Stimulated activated CD4-positive, alpha-beta T cell treated with anti-CD3 and anti-CD28 coated beads, TNF-alpha, amount 100 ng/mL, for 1 hour (primary cell): ENCODE data around the gene ULK4.

Experiments used
- DNase-seq, 3 donors: peaks; one replicate each; pipeline ENCODE4 v3.0.0-alpha.2; 2020; ENCODE audit warnings: low read depth in 3 of 3, low spot score in 1 of 3

The ULK4 gene

DNA sequence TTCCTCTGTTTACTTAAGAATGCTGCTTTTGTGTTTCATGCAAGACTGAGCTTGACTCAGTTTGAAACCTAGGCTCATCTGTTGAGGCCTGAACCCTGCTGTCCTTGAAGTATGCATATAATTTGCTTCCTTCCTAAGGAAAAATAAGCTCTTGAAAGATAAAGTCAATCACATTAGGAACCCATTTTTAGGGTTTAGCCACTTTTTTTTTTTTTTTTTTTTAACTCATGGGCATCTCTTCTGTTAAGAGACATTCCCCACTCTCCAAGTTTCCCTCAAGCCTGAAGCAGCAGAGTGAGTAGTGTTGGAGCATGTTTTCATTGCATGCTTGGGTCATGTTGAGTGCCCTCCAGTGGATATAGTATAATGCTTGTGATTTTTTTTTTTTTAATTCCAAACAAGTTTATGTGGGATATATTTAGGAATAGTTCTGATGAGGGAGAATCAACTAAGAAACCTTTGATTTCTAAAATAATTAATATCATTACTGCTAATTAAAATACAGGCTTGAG, 759.0 kb downstream of the ULK4 start:
- no peak for DNase-seq

DNA sequence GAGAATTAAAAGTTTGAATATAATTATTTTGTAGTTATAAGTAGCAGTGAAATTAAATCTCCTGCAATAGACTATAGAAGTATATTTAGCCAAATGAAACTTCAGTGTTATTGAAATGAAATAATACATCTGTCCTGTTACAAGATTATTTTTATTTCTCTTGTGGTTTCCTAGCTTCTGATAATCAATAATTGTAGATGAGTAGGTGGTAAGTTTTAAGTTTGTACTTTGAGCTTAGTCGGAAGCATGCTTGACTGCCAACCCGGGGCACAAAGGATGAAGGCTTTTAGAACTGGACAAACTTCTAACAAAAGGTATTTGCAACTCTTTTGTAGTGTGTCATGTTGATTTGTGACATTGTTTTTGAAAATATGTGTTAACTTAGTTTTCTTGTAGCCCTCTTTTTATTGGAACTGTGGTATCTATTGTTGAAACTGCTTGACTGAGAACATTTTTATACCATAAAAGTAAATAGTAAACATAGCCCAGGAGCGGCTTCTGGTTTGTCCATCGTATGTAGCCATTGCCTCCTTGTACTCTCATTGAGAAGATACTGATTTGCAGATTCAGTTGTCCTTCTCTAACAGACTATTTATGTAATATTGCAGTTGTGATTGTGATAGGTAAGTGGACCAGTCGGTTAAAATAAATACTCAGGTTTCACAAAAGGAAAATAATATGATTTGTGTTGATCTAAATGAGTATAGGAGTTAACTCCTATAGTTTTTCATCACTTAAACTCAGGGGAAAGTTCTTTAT, 759.6 kb downstream of the ULK4 start:
- no peak for DNase-seq

DNA sequence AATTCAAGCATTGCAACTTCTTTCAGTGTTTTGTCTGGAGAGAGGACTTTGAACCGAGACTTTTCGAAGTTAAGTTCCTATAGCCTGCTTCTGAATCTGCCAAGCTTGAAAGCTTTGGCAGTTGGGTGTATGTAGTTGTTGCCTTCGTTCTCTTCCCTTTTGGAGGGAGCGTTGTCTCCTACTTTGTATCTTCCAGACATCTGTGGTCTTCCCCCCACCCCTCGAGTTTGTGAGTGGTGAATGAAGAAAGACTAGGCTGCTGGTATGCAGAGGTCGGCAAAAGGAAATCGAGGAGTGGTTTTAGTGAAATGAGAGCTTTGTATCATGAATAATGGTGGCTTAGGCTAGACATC, 761.3 kb downstream of the ULK4 start:
- no peak for DNase-seq

DNA sequence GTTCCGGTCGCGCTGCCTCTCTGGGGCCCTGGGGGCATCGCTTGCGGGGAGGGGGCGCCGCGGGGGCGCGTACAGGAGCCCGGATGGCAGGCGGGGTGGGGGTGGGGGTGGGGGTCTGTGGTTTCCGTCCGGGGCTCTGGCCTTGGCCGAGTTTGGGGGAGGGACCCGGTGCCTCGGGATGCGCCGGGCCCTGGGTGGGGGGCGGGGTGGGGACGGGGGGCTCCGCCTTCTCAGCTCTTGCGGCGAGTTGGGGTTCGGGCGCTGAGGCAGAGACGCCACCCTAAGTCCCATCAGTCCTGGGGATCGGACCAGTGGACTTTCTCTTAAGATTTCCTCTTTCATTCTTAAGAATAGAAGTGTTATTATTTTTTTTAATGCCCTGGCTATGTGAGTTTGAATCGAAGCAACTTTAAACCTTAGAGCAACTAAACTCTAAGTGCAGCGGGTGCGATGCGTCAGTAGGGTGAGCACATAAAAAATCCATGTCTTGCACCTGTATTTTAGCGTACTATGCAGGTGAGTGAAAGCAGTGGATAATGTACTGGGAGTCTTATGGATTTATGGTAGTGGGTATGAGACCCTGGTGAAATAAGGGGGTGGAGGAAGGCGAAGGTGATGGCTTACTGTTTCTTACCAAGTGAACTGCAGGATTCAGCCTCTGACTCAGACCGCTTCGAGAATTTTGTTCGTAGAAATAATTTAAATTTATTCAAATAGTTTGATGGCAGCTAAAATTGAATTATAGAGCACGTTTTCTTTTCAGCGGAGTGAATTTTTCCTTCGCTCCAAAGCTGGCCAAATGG, 761.8 kb downstream of the ULK4 start:
- peak in 1 of 3 donors; percentile 24 for DNase-seq

- DNase-seq = peak; percentile 81 to 92 (median 90)
These were observed 762.7 kb downstream of the ULK4 start, which contains the start of gene CTNNB1 for GRCh38 chr3:41198950-41199865. Gene CTNNB1 (plus strand): TSS chr3:41199505. CDS start chr3:41224069, 24,564 bp downstream.

DNA sequence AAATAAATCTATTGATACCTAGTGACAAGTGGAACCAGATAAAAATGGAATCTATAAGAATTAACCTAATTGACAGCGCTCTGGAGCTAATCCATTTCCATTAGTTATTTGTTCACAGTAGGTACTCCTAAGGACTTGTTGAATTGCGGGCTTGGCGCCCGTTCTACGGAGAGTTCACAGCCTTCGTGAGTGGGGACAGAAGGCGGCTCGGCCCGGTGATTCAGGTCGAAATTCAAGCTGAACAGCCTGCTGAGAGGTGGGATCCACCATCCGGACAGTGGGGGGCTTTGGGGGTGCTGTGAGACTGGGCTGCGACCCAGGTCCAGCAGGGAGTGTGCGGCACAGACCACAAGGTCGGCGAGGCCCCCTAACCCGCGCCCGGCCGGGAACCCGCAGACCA, 763.4 kb downstream of the ULK4 start:
- peak in 1 of 3 donors; percentile 9 for DNase-seq

- no peak for DNase-seq
These were observed 763.9 kb downstream of the ULK4 start for GRCh38 chr3:41198046-41198445.
